NCI-H187 (cell line): ENCODE results near the gene CCDC27.
"Not testable (repeated sequence)": the region's sequence is repeated elsewhere in the genome, so short reads cannot be mapped to it uniquely, and the experiment has no call there.

Experiments
- DNase-seq, 2 experiments: peaks; one replicate each; lab custom pipeline; 2025; lab: John Stamatoyannopoulos, UW

The CCDC27 gene

GRCh38 chr1:3795453-3796214, 43.4 kb downstream of the CCDC27 start:
- DNase-seq, result no peak

- peak; percentile 66 to 72 for DNase-seq
These were observed 44.2 kb downstream of the CCDC27 start, which contains the start of gene LRRC47 for GRCh38 chr1:3796215-3797061. Gene LRRC47 (minus strand): TSS chr1:3796498. CDS start chr1:3796476, 22 bp downstream.

DNA sequence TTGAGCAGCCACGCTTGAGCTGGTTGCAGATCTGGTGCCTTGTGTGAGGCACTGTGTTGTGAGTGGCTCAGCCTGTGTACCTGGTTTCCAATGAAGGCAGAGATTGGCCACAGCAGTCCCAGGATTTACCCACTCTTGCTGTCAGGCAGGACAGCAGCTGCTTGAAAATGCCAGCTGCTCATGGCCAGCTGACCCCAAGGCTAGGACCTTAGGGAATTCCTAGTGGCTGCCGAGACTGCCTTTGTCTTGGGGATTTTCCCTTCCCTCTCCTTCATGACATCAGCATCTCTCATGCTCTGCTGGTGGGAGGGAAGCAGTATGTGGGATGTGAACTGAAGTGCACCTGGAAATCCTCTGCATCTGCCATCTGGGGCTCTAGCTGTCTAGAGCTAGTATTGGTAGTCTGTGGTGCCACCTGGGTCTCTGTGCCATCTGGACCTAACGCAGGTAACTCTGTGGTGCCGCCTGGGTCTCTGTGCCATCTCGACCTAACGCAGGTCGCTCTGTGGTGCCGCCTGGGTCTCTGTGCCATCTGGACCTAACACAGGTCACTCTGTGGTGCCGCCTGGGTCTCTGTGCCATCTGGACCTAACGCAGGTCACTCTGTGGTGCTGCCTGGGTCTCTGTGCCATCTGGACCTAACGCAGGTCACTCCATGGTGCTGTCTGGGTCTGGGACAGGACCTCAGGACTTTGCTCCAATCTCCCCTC, 47.9 kb downstream of the CCDC27 start:
- DNase-seq, result no peak

DNA sequence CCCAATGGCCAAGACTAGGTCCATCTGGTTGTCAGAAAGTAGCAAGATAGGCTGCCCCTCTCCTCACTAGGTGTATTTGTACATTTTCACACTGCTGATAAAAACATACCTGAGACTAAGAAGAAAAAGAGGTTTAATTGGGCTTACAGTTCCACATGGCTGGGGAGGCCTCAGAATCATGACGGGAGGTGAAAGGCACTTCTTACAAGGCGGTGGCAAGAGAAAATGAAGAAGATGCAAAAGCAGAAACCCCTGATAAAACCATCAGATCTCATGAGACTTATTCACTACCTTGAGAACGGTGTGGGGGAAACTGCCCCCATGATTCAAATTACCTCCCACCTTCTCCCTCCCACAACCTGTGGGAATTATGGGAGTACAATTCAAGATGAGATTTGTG, 48.5 kb downstream of the CCDC27 start:
- not testable (repeated sequence) for DNase-seq

GRCh38 chr1:3803905-3804626, 51.8 kb downstream of the CCDC27 start:
- no peak for DNase-seq

DNA sequence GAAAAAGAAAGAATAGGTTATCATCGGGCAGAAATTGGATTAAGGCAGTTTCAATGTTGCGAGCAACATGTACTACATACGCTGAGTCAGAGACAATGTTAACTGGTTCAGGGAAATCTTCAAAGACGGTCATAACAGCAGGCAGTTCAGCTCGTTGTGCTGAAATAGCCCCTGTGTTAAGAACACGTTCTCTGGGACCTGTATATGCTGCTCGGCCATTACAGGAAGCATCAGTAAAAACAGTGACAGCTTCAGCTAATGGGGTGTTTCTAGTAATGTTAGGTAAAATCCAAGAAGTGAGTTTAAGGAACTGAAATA, 52.3 kb downstream of the CCDC27 start:
- DNase-seq, result not testable (repeated sequence)

- no peak for DNase-seq
These were observed 52.8 kb downstream of the CCDC27 start for GRCh38 chr1:3805038-3805437.

- DNase-seq, result no peak
These were observed 55.5 kb downstream of the CCDC27 start for GRCh38 chr1:3807769-3808168.

GRCh38 chr1:3809680-3810079, 57.4 kb downstream of the CCDC27 start:
- DNase-seq, result no peak

DNA sequence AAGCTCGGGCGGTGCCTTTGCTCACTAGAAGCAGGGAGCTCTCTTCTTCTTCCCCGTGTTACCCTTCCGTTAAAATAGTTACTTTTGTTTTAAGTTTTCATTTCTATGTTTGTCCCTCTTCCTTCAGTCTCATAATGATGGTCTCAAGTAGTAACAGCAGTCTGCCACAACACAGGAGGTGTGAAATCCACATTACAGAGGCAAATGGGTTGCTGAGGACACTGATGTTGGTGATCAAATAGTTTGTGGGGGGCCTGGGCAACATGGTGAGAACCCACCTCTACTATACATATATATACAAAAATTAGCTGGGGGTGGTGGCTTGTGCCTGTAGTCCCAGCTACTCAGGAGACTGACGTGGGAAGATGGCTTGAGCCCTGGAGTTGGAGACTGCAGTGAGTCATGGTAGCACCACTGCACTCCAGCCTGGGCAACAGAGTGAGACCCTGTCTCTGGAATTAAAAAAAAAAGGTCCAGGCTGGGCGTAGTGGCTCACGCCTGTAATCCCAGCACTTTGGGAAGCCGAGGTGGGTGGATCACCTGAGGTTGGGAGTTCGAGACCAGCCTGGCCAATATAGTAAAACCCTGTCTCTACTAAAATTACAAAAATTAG, 58.0 kb downstream of the CCDC27 start:
- not testable (repeated sequence) for DNase-seq

GRCh38 chr1:3811595-3811911, 59.3 kb downstream of the CCDC27 start:
- DNase-seq, result no peak

GRCh38 chr1:3814065-3814464, 61.8 kb downstream of the CCDC27 start:
- DNase-seq, result no peak

DNA sequence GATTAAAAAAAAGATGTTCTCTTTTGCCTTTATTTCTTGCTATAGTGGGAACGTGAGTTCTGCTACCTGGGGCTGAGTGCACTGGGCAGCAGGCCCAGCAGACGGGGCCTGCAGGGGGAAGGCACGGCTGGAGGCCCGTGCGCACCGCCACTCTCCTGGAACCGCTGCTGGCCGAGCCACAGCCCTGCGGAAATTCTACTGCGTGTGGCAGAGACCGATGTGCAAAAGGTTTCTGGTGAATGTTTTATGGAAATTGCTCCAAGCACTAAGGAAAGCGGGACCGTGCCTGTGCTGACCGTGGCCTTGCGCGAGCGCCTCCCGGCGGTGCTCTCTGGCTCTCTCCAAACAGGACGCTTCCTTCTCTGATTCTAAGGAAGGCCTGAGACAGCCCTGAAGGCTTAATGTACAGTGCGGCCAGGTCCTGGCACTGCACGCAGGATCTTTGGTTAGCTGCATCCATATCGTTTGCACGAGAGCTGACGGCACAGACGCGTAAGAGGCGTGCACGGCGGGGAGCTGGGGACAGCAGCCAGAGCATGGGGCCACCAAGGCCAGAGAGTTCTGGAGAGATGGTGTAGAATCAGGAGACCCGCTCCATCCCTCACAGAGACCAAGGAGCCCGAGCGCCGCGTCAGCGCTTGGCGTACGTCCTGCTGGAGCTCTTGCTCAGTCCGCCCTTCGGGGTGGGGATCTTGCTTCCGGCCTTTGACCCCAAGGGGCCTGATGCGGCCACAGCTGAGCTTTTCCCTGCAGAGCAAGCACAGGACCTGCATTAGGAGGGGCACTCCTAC, 62.7 kb downstream of the CCDC27 start:
- DNase-seq, result no peak

DNA sequence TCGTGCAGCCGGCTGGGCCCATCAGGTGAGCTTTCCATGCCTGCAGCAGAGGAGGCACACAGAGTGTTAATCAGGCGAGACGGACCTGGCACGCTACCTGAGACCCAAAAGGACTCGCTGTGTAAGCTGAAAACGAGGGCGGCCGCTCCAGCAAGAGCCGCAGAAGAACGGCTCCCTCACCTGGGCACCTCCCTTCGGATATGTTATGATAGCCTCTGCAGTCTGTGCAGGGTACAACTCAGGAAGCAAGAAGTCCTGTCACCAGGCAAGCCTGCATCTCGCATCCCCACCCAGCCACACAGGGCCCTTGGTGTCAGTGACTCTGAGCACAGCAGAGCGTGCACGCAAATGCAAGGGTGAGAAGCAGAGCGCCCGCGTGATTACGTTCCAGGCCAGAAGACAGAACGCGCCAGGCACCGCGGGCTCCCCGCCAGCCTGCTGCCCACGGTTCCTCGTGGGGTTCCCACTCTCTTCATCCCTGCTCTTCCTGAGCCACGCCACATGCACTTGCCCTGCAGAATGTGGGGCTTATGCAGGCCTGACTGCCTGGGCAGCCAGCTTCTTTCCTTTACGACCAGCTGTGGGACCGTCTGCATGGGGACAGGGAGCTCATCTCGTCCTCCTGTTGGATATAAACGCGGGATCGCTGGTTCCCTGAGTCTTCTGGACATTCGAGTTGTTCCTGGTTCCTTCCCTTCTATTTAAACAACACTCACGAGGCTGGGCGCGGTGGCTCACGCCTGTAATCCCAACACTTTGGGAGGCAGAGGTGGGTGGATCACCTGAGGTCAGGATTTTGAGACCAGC, 64.3 kb downstream of the CCDC27 start:
- DNase-seq, result peak in 1 of 2 experiments; percentile 9

GRCh38 chr1:3817138-3817740, 65.0 kb downstream of the CCDC27 start:
- no peak for DNase-seq

- DNase-seq, result no peak
These were observed 65.8 kb downstream of the CCDC27 start for GRCh38 chr1:3817821-3818597.

GRCh38 chr1:3819771-3820200, 67.5 kb downstream of the CCDC27 start:
- DNase-seq, result no peak

DNA sequence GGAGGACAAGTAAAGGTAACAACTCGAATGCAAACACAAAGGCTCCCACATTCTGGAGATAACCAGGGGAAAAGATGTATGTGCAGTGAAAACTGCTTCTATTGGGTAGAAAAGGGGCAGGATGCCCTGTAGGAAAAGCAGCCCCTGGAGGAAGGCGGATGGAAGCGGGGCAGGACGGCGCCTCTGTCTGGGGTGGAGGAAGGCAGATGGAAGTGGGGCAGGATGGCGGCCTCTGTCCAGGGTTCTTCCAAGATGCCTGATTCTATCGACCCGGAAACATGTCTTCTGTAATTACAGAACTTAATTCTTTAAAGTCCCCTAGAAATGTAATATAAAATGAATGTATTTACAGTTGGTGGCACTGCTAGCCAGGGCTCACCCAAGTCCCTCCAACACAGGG, 68.1 kb downstream of the CCDC27 start:
- DNase-seq, result no peak

GRCh38 chr1:3821004-3821403, 68.8 kb downstream of the CCDC27 start:
- DNase-seq, result peak; percentile 28 to 78
